GM18870 (cell line): ENCODE measurements around the gene SEMA3C.

ENCODE experiments used
- ATAC-seq: cut with Tn5 transposase; IDR thresholded peaks from one replicate; pipeline ENCODE4 v1.9.1; 2021; ENCODE audit warnings: moderate library complexity; ENCODE audit not compliant: unreplicated experiment

Gene SEMA3C

DNA sequence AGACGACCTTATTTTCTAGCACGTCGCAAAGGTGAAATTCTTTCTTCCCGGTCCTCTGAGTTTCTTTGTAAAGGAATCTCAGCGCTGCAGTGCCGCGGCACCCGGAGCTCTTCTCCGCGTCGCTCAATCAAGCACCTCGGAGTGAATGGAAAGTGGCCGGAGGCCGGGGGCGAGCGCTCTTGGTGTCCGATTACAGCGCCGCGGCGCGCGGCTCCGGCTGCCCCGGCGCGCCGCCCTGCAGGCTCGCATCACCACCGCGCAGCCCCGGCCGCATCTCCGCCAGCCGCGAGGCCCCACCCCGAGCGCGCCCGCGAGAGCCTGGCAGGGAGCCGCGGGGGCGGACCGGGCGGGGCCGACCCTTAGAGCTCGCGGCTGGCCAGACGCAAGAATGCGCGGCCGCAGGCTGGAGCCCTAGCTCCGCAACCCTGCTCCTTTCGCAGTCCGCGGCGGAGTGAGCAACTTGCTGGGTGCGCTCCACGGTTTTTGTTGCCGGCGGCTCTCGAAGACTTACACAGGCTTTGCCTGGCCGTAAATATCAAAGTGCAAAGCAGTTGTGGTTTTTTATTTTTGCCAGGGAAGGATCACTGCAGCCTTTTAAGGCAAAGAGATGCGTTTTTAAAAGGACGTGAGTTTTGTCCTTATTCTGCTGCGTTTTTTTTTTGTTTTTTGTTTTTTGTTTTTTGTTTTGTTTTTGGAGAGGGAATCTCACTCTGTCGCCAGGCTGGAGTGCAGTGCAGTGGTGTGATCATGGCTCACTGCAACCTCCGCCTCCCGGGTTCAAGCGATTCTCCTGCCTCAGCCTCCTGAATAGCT, at the start of gene SEMA3C:
Gene SEMA3C, minus strand, starts transcription at position 143 of the 813 bp plus-strand sequence. CDS start 2,270 bp downstream, outside the sequence.
- ATAC-seq = no peak

DNA sequence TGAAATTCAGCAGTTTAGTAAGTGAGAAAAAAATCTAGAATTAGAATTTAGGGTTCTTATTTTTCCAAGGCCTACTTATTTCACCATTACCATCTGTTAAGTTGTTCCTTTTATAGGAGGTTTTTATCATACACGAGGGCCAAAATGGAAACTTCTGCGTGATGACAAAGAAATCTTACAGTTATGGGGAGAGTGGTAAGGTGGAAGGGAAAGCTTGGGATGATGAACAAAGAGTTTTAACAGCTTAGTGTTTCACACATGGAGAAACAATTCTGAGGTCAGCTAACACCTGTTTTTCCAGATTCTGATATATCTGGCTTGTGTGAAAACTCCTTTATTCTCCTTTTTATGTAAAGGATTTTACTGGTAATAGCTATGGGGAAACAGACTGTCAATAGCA, 49.8 kb upstream of the SEMA3C start:
- ATAC-seq = no peak

DNA sequence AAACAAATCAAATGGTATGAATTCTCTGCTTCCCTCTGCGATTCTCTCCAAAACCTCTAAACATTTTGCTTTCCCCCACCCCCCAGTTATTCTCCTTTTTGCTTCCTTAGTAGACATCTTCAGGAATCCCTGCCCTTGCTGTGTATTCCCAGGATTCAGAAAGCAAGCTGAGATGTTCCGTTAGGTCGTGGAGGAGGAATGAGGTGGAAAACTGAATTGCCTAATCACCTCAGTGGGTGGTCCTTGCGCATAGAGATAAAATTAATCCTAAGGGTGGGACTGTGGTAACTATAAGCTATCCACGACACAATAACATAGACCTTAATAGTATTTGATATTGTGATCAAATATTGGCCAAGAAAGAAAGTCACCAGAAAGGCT, 49.1 kb upstream of the SEMA3C start:
- no peak for ATAC-seq

DNA sequence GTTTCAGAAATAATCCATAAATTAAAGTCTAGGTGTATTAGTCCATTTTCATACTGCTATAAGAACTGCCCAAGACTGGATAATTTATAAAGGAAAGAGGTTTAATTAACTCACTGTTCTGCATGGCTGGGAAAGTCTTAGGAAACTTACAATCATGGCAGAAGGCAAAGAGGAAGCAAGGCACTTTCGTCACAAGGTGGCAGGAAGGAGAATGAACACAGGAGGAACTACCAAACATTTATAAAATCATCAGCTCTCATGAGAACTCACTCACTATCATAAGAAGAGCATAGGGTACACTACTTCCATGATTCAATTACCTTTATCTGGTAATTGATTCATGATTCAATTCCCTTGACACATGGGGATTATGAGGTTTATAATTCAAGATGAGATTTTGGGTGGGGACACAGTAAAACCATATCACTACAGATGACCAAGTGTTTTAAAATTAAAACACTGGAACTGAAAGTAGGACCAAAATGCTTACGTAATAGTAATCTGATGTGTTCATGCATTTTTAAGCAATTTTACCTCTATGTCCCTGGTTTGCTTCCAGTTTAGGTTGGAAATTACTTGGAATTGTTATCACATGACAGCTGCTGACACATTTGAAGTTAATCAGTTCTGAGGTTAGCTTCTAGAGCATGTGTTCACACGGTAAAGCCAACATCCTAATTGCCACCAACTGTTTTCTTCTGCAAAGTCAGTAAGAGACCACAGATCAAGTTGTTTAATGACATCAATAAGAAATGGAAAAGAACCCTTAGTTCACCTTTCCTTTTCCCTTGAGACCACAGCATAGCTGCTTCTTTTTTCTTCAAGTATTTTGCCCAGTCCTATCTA, 48.4 kb upstream of the SEMA3C start:
- no peak for ATAC-seq

DNA sequence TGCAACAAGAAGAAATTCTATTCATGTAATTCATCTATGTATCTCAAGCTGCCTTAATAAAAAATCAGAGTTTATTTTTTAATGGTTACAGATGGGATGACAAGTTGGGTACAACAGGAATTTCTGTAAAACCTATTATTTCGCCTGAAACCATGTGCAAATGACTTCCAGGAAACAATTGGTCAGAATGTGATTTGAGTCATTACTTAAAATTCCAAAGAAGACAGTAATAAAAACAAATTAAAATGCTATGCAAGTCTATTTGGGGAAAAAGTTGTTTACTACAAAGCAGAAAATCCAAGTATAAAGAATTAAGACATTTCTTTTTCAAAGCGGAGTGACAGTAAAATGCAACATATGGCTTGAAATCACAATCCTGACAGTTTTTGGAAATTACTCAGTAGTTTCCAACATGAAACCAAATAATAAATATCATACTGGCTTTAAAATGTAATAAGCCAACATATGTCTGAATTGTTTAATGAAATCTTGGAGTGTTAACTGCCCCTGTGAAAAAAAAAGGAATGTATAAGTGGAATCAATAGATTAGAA, 41.5 kb upstream of the SEMA3C start:
- no peak for ATAC-seq

DNA sequence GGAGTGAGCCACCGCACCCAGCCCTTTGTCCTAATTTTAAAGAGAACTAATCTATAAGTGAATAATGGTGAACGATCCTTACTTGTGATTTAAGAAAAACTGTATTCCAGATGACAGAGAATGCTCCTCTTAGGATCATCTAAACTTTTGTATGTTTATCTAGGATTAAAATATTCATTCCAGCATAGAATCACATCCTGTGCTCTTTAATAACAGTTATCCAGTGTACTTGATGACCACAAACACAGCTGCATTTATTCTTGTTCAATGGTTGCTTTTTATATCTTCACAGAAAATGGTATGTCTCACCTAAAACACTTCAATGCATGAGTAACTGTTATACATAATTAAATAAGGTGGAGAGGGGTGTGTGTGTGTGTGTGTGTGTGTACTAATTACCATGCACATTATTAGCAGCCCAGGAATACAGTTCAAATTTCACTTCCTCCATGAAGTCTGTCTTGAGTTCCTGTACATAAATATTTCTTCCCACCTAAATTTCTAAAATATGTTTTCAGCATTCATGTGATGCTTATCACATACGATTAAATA, 38.5 kb upstream of the SEMA3C start:
- no peak for ATAC-seq

DNA sequence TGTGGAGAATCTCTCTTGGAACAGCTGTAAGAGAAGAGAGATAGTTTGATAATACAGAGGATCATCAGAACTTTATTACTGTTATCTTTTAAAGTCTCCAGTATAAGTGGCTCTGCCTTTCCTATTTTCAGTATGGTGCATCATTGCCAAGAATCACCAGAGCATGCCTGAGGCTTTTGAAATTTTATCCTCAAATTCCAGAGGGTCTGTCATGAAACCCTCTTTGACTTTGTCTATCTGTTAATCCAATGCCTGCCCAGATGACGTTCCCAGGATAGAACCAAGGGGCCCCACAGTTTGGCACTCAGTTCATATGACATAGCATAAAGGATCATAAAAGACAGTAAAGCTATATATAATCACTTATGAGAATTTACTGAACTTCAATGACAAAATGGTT, 35.3 kb upstream of the SEMA3C start:
- ATAC-seq = no peak

DNA sequence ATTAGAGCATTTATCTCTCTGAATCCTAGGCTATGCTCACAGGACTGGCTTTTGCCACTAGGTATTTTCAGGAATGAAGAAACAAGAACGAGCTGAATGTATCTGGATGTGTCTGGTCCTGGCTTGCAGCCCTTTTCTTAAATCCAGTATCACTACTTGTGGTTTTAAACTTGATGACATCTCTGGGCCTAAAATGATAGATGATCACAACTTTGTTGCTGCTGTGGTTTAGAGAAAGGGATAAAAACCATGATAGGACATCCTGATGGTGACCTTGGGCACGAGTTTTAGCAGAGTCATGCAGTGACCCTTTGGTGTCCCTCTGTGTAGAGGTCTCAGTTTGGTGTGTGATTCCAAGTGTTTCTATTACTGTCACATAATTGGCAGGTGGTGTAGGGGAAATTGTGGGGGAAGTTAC, 31.7 kb upstream of the SEMA3C start:
- ATAC-seq = no peak

DNA sequence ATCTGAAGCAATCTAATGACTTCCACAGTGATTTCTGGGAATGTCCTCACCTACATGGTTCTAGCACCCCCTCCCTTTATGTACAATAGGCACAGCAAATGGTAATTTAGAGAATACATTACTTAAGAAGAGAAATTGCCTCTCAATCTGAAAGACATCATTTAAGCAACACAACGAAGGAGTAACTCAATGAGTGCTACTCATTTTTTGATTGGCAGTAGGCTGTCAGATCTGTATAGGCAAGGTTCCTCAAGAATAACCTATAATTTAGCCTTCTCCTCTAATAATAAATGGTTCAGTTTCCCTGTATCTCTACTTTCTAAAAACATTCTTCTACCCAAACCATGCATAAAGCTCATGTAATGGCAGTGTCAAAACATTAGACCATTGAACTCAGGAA, 30.6 kb upstream of the SEMA3C start:
- ATAC-seq = no peak

DNA sequence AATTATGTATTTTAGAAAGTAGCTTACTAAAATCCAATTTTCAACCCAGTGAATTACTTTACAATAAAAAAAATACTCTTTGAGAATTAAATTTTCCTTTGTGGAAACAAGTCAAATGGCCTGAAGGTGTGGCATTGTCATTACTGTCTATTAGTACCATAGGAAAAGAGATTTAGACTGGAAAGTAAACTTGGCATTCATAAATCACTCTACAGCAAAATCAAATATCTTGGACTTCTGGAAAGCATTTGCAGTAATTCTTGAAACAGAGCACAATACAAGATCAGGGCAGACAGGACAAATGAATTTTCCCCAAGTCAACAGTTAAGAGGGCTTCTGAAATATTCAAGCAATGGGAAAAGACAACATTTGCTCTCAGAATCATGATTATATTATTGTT, 28.0 kb upstream of the SEMA3C start:
- ATAC-seq = no peak

DNA sequence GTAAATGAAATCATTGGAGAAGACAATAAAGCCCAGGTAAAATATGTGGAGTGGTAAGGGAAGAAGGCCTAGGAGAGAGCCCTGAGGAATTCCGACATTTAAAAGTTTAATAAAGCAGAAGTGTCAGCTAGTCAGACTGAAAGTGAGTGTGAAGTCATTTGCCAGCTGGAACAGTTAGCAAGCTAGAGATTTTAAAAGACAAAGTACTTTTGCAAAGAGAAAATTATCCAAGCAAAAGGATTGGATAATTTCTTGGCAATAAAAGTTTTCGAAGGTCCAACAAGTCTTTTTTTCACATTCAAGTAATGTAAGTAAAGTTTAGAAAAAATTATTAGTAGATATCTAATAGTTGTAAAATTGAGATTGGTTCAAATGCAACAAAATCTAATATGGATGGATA, 27.1 kb upstream of the SEMA3C start:
- no peak for ATAC-seq

DNA sequence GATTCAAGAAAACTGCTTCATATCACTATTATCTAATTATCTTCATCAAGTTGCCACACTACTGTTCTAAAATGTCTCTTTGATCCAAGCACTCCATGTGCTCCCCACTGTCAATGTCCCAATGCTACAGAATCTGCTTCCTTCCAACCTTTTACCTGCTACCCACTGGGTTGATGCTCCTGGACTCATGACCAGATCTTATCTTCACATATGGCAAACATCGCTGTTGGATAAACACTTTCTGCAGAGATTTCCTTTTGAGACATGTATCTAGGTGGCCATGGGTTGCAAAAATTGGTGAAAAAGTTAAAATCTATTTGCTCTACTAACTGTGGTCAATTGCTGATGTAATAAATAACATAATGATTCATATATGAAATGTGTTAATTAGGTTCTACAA, 24.5 kb upstream of the SEMA3C start:
- ATAC-seq = no peak

DNA sequence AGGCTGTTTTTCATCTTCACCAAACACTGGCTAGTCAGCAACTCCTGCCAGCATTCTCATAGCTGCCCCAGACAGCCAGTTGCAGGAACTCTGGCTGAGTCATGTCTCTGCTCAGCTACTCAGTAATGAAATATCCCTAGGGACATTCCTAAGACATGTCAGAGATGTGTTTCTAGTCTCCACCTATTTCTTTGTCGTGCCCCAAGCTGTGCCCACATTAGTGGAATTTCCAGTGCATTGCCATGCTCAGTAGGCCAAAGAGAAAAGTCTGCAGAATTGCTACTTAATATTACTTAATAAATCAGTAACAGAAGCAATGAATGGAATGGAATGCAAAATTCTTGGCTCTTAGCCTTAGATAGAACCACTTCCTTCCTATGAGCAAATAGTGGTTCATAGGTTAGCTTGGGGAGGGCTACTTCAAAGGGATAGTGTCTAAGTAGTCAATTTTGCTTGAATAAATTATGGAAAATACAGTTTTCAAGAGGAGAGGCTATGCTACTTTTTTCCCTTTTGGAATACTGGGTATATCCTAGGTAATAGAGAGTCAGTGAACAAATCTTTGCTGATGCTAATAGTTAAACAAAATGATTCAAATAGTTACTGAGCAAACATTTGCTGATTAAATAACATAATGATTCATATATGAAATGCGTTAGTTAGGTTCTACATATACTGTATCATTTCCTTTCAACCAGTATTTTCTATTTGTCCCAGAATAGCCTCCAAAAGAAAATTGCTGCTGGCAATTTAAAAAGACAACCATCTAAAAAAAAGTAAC, 23.6 kb upstream of the SEMA3C start:
- ATAC-seq = no peak

DNA sequence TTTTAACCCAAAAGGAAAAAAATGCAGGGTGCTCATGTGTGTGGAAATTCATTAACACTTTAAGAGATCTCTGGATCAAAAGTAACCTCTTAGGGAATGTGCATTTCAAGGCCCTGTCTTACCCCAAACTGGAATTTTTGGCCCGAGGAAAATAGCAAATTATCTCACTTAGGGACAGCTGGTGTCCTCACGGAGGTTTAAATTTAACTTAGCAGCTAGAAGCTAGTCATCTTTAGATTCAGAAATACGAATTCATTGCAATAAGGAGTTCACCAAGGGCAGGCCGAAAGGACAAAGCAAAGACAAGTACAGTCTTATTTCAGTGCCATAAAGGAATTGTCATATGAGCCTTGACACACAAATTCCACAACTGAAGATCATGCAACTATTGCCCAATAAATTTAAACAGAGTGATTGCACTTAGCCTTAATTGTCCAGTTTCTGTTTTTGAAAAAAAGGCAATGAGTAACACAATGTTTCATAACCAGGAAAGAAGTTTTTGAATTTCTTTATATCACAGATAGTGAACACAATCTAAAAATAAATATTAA, 22.4 kb upstream of the SEMA3C start:
- no peak for ATAC-seq

DNA sequence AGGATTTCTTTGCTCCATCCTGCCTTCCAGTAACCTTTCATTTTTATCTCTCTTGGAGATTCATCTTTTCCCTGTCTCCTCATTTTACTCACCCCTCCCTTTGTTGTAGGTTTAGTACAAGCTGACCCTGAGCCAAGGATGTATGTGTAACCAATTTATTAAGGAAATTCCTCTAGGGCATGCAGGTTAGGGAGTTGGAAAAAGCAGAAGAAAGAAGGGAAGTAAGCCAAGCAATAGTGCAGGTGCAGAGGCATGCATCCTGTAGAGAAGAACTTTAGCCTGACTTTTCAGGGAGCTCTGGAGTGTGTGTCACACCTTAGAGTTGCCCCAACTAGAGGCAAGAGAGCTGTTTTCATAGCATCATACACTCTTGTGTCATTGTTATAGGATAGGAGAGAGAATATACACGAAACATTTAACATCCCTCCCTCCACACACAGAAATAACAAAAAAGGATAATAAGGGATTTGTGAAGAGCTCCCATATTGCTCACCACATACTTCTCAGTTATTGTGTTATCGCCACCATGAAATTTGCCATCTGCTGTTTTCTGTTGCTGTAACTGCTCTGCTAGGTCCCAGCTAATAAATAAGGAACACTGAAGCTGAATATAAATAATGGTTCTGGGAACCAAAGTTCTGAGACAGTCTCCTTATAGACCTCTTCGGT, 21.8 kb upstream of the SEMA3C start:
- ATAC-seq = no peak

DNA sequence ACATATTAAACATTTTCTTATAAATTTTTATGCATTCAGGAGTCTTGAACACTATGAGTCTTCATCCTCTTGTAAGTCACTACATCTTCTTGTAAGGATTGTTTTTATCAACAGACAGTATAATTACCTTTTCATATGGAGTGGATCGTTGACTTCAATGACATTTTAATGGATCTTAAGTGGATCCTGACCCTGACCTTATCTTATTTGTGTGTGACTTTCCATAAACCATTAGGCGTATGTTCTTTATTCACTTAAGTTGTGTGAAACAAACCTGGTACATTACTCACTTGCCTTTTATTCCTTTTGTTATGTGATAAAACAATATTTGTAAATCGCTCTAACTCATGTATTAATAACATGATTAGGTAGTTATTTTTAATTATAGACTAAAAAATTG, 18.5 kb upstream of the SEMA3C start:
- no peak for ATAC-seq

DNA sequence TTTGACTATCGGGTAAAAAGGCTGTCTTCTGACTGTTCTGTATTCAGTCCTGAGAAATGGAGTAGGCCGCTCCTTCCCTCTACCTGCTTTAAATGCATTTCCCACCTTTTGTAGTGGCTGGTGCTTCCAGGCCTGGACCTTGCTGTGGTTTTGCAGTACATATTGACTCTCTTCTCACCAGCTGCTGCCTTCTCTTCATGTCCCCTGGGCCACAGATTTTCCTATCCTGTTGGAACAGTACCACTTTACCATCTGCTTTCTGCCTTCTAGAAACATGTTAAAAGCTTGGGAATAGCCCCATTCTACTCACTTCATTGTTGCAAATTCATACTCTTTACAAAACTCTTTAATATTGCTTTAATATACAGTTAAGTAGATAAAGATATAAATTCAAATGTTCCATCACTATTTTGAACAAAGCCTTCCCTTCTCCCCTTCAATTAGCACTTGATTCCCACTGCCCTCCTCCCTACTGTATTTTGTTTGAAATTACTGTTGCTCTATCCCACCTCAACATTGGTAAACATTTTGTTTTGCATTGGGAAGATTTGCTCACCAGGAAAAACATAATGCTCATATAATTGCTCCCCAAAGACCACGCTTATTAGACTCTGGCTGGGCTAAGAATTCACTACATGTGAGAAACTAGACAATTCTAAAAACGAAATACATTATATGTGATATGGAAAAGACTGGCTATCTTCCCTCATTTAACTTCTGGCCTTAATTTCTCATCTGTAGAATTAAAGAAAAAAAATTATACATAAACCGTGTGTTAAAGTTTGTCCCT, 17.3 kb upstream of the SEMA3C start:
- ATAC-seq = no peak

DNA sequence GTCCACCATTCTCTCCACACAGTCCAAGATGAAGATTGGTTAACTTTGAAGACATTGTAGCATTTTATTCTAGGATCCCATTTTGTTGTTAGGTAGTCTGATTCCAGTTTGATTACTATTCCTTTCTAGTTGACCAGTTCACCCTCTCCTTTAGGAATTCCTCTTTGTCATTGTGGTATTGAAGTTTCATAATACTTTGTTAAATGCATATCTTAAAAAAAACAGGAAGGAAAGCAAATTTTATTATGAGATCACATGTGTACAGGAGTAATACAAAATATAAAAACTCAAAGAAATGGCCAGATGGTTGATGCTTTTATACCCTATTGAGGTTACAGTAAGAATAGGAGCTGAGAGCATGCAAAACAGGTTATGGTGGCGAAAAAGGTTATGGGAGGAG, 15.5 kb upstream of the SEMA3C start:
- ATAC-seq = no peak

DNA sequence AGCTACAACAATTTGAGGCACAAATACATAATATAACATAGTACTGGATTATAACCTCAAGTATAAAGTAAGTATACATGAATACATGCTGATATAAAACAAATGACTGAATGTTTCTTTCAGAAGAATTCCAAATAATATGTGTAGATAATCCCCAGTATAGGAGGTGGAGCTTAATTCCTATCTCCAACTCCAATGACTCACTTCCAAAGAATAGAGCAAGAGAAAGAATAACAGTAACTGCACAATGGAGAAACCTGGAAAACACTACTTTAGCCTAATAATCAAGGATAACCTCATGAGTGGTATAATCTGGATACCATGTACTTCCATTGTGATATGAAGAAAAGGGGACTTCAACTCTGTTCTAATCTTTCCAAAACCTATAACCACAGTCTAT, 13.7 kb upstream of the SEMA3C start:
- ATAC-seq = no peak
